ENCODE measurements around the gene ATXN2.

ATXN2 gene

GRCh38 chr12:111428728-111429175 is 170.4 kb downstream of the ATXN2 start:
- TF ChIP-seq CTCF (IDR thresholded peaks at IDR 0.05) (no peak), ZFX (IDR thresholded peaks at IDR 0.05; ENCODE audit: borderline replicate concordance) (no peak)
- H3K27ac ChIP-seq, result no peak overlapping the region

- no peak for TF ChIP-seq ZFX (IDR thresholded peaks at IDR 0.05; ENCODE audit: borderline replicate concordance)
- TF ChIP-seq CTCF (IDR thresholded peaks at IDR 0.05), result no peak
- H3K27ac ChIP-seq, result no peak overlapping the region
Measured at GRCh38 chr12:111428081-111428727, 170.9 kb downstream of the ATXN2 start.

- no peak overlapping the region for H3K27ac ChIP-seq
- no peak for TF ChIP-seq CTCF (IDR thresholded peaks at IDR 0.05)
- TF ChIP-seq ZFX (IDR thresholded peaks at IDR 0.05; ENCODE audit: borderline replicate concordance), result no peak
Measured at GRCh38 chr12:111427417-111428074, 171.6 kb downstream of the ATXN2 start.

GRCh38 chr12:111426344-111427185 is 172.6 kb downstream of the ATXN2 start:
- TF ChIP-seq CTCF (IDR thresholded peaks at IDR 0.05), result no peak
- TF ChIP-seq ZFX (IDR thresholded peaks at IDR 0.05; ENCODE audit: borderline replicate concordance), result no peak
- no peak overlapping the region for H3K27ac ChIP-seq

- no peak overlapping the region for H3K27ac ChIP-seq
- no peak for TF ChIP-seq ZFX (IDR thresholded peaks at IDR 0.05; ENCODE audit: borderline replicate concordance)
- no peak for TF ChIP-seq CTCF (IDR thresholded peaks at IDR 0.05)
Measured at GRCh38 chr12:111425655-111426054, 173.5 kb downstream of the ATXN2 start.

GRCh38 chr12:111424793-111425251 is 174.3 kb downstream of the ATXN2 start:
- no peak overlapping the region for H3K27ac ChIP-seq
- TF ChIP-seq ZFX (IDR thresholded peaks at IDR 0.05; ENCODE audit: borderline replicate concordance) (no peak), CTCF (IDR thresholded peaks at IDR 0.05) (no peak)
